IMR-90 (cell line): ENCODE measurements around the gene STRIP1. TPM values are rescaled to one million over a fixed set of nuclear protein-coding genes. Genes with fewer than 3 reads are reported as not detected.

Experiments used
- ATAC-seq: fragments of 200-7000 bp; cut with Tn5 transposase; 2 replicates; pipeline ENCODE4 v1.9.1; 2020; ENCODE audit warnings: low read depth, mild to moderate bottlenecking, moderate library complexity
- BruUV-seq: library from RNA; stranded (reverse); fragments of 400-500 nt; replicated peaks from 2 replicates; lab custom pipeline; 2021; lab: Mats Ljungman, UMichigan
- CTCF ChIA-PET: fragments of 300-600 bp; formaldehyde crosslinking; extraction: SDS; loops from one replicate; lab custom pipeline; 2021; ENCODE audit warnings: antibody characterized with exemption; lab: Yijun Ruan, JAX
- POLR2A ChIA-PET: fragments of 300-600 bp; sonication (Branson Sonifier 250); formaldehyde crosslinking; loops from one replicate; lab custom pipeline; 2022; ENCODE audit warnings: antibody characterized with exemption; ENCODE audit not compliant: unreplicated experiment; lab: Charles Lee
- DNase-seq: peaks from one replicate; pipeline ENCODE4 v3.0.0; 2013
- H2AFZ ChIP-seq: replicated peaks from 2 replicates; pipeline ENCODE3; 2013; ENCODE audit warnings: low read length, mild to moderate bottlenecking; ENCODE audit not compliant: poor library complexity
- H2AK5ac ChIP-seq: 2 replicates; pipeline ENCODE4 v1.6.1; 2013; ENCODE audit warnings: low read depth, low read length, inconsistent platforms
- H2AK9ac ChIP-seq: replicated peaks from 2 replicates; pipeline ENCODE3; 2013; ENCODE audit warnings: mild to moderate bottlenecking, low read depth, low read length, moderate library complexity; ENCODE audit not compliant: poor library complexity
- H2BK120ac ChIP-seq: 2 replicates; pipeline ENCODE4 v1.6.1; 2013; ENCODE audit warnings: low read depth, low read length, inconsistent platforms
- H2BK15ac ChIP-seq: 3 replicates; pipeline ENCODE4 v1.6.1; 2013; ENCODE audit warnings: low read depth, low read length, inconsistent platforms
- H2BK20ac ChIP-seq: 2 replicates; pipeline ENCODE4 v1.6.1; 2013; ENCODE audit warnings: low read depth, mild to moderate bottlenecking, inconsistent platforms, low read length, moderate library complexity
- H2BK5ac ChIP-seq: 2 replicates; pipeline ENCODE4 v1.6.1; 2013; ENCODE audit warnings: mild to moderate bottlenecking, low read depth, low read length, inconsistent platforms; ENCODE audit not compliant: poor library complexity, severe bottlenecking
- H3K14ac ChIP-seq: replicated peaks from 2 replicates; pipeline ENCODE4 v1.6.1; 2013; ENCODE audit warnings: low read depth, low read length, inconsistent platforms
- H3K18ac ChIP-seq: 2 replicates; pipeline ENCODE4 v1.6.1; 2013; ENCODE audit warnings: low read depth, low read length, control low read depth
- H3K23ac ChIP-seq: 2 replicates; pipeline ENCODE4 v1.6.1; 2013; ENCODE audit warnings: low read depth, low read length, inconsistent platforms
- H3K27ac ChIP-seq: 2 replicates; pipeline ENCODE4 v1.5.1; 2013; ENCODE audit warnings: mild to moderate bottlenecking, control low read depth, low read length; ENCODE audit not compliant: insufficient read depth
- H3K27me3 ChIP-seq: 2 replicates; pipeline ENCODE4 v1.6.1; 2013; ENCODE audit warnings: low read length; ENCODE audit not compliant: control insufficient read depth, insufficient read depth
- H3K36me3 ChIP-seq: 2 replicates; pipeline ENCODE4 v1.6.1; 2013; ENCODE audit warnings: low read length, mixed read lengths; ENCODE audit not compliant: control insufficient read depth, insufficient read depth
- H3K4ac ChIP-seq: 2 replicates; pipeline ENCODE4 v1.6.1; 2013; ENCODE audit warnings: low read depth, low read length, inconsistent platforms
- H3K4me1 ChIP-seq: 2 replicates; pipeline ENCODE4 v1.6.1; 2013; ENCODE audit warnings: low read length, mixed read lengths; ENCODE audit not compliant: control insufficient read depth, insufficient read depth
- H3K4me2 ChIP-seq: 2 replicates; pipeline ENCODE4 v1.6.1; 2013; ENCODE audit warnings: low read depth, mild to moderate bottlenecking, control low read depth, low read length, moderate library complexity
- H3K4me3 ChIP-seq: 2 replicates; pipeline ENCODE4 v1.5.1; 2013; ENCODE audit warnings: low read depth, mild to moderate bottlenecking, control low read depth, low read length, moderate library complexity; ENCODE audit not compliant: insufficient read depth
- H3K56ac ChIP-seq: 2 replicates; pipeline ENCODE4 v1.6.1; 2013; ENCODE audit warnings: low read length, inconsistent platforms; ENCODE audit not compliant: insufficient read depth; ENCODE audit errors: extremely low read depth
- H3K79me1 ChIP-seq, 2 experiments: 2 replicates each; pipeline ENCODE4 v1.6.1; 2013; ENCODE audit warnings: low read length in 2 of 2, inconsistent platforms in 1 of 2, low read depth in 1 of 2
- H3K9ac ChIP-seq: 2 replicates; pipeline ENCODE4 v1.6.1; 2013; ENCODE audit warnings: low read depth, low read length, control low read depth
- H3K9me1 ChIP-seq: 2 replicates; pipeline ENCODE4 v1.6.1; 2013; ENCODE audit warnings: low read length, inconsistent platforms; ENCODE audit not compliant: insufficient read depth
- H3K9me3 ChIP-seq: 2 replicates; pipeline ENCODE4 v1.6.1; 2013; ENCODE audit warnings: low read length; ENCODE audit not compliant: control insufficient read depth, insufficient read depth
- H4K20me1 ChIP-seq: 2 replicates; pipeline ENCODE4 v1.6.1; 2013; ENCODE audit warnings: low read length, inconsistent platforms; ENCODE audit not compliant: insufficient read depth
- H4K5ac ChIP-seq: 2 replicates; pipeline ENCODE4 v1.6.1; 2013; ENCODE audit warnings: mild to moderate bottlenecking, low read depth, low read length, control low read depth
- H4K8ac ChIP-seq, 2 experiments: 2 replicates each; pipeline ENCODE4 v1.6.1; 2013; ENCODE audit warnings: low read depth in 2 of 2, low read length in 2 of 2, control low read depth in 1 of 2, inconsistent platforms in 1 of 2
- H4K91ac ChIP-seq: 2 replicates; pipeline ENCODE4 v1.6.1; 2013; ENCODE audit warnings: low read depth, low read length, inconsistent platforms; ENCODE audit not compliant: insufficient read depth
- CEBPB ChIP-seq: IDR thresholded peaks from 2 replicates; pipeline ENCODE4 v1.6.1; 2012; ENCODE audit warnings: low read depth, low read length, improper control_type of control experiment
- CHD1 ChIP-seq: IDR thresholded peaks from 2 replicates; pipeline ENCODE4 v1.6.1; 2012; ENCODE audit warnings: low read depth, low read length, improper control_type of control experiment
- FOS ChIP-seq: fragments of 150-350 bp; IDR thresholded peaks from 2 replicates; pipeline ENCODE4 v1.6.1; 2016; ENCODE audit warnings: low read depth, low read length
- MAZ ChIP-seq: IDR thresholded peaks from 2 replicates; pipeline ENCODE4 v1.6.1; 2012; ENCODE audit warnings: low read depth, mild to moderate bottlenecking, low read length, improper control_type of control experiment, moderate library complexity, borderline replicate concordance
- NFE2L2 ChIP-seq: fragments of 150-350 bp; IDR thresholded peaks from 2 replicates; pipeline ENCODE4 v1.6.1; 2016; ENCODE audit warnings: low read depth, mild to moderate bottlenecking, low read length
- RCOR1 ChIP-seq: IDR thresholded peaks from 2 replicates; pipeline ENCODE4 v1.6.1; 2012; ENCODE audit warnings: mild to moderate bottlenecking, low read length, improper control_type of control experiment; ENCODE audit not compliant: insufficient replicate concordance
- RFX5 ChIP-seq: IDR thresholded peaks from 2 replicates; pipeline ENCODE4 v1.8.0; 2012; ENCODE audit warnings: low read depth, mild to moderate bottlenecking, low read length, moderate library complexity
- WGBS, 2 experiments: methylation state at CpG; one replicate each; pipeline versions ENCODE4 v1.1.5 to v1.1.7; 2013; ENCODE audit warnings: missing lambda C conversion rate in 2 of 2; ENCODE audit not compliant: insufficient read length in 1 of 2; ENCODE audit errors: extremely low coverage in 2 of 2; 5-methylcytosine and 5-hydroxymethylcytosine counted together
- dilution Hi-C: fragments of 300-500 bp; cut with HindIII; formaldehyde crosslinking; loops from one replicate; pipeline ENCODE4 v1.14.3; 2018; ENCODE audit warnings: low sequenced_read_pairs; ENCODE audit not compliant: unreplicated experiment
- in situ Hi-C: fragments of 300-500 bp; cut with MboI; formaldehyde crosslinking; loops from 3 replicates; pipeline ENCODE4 v1.14.3; 2019; ENCODE audit warnings: low sequenced_read_pairs, inconsistent platforms, mixed read lengths
- intact Hi-C: fragments of 100-400 bp; cut with micrococcal nuclease; formaldehyde crosslinking; loops from 2 replicates; pipeline ENCODE4 v1.10.0; 2022
- polyA plus RNA-seq, 3 experiments: library from polyadenylated mRNA; depleted of rRNA; stranded (reverse); fragments of >200 nt; gene quantifications; 2 replicates each; pipeline ENCODE4 v1.2.3, GENCODE V29; 2012; ENCODE audit warnings: low replicate concordance in 1 of 3
- total RNA-seq: library from RNA; depleted of rRNA; stranded (reverse); fragments of >200 nt; gene quantifications from 2 replicates; pipeline ENCODE4 v1.2.3, GENCODE V29; 2012

Gene STRIP1
- total and polyA plus RNA-seq, 2 of the 4 experiments (the other 2 are of a cell fraction), result 30.4 to 33.5 TPM

GRCh38 chr1:110060662-110061060, 26.2 kb downstream of the STRIP1 start:
- ChIA-PET POLR2A (no interaction called here), CTCF (interaction anchor here (1.4 kb wide), 1 partner anchor 10 kb away, joined by 3 read pairs; no protein-coding TSS in a partner anchor)
- in situ Hi-C loops (no loop called here), intact Hi-C loops (no loop called here), dilution Hi-C loops (no loop called here)
- H3K79me1 ChIP-seq, result peaks cover 0 to 23% of the 10 kb centered on the region in 2 experiments; a peak in 2 of 4 replicates
- H4K8ac ChIP-seq, result no peak overlapping the region
- WGBS, 2 experiments, result 93% methylated on average over 4 of the region's 7 CpGs; no CpG with 5 or more reads in 1 of the 2 experiments
- 0 out of 2 replicates have a peak, but pooled peaks cover 11% of the 10 kb centered on the region for H4K20me1 ChIP-seq
- H3K18ac ChIP-seq, result no peak overlapping the region
- no peak overlapping the region for H2BK15ac ChIP-seq
- H3K27ac ChIP-seq, result no peak overlapping the region
- no peak overlapping the region for H2BK5ac ChIP-seq
- no peak overlapping the region for H2BK120ac ChIP-seq
- peaks cover 25% of the 10 kb centered on the region for H3K36me3 ChIP-seq
- H3K9me3 ChIP-seq, result no peaks in the 10 kb centered on the region
- H2AFZ ChIP-seq, result no peak overlapping the region
- no peak overlapping the region for H2AK9ac ChIP-seq
- ATAC-seq, result no peak
- H2BK20ac ChIP-seq, result no peak overlapping the region
- H3K4ac ChIP-seq, result no peak overlapping the region
- no peak for TF ChIP-seq CHD1
- TF ChIP-seq CEBPB, result no peak
- TF ChIP-seq MAZ, result no peak
- no peak for TF ChIP-seq RFX5
- TF ChIP-seq RCOR1, result no peak
- TF ChIP-seq FOS, result no peak
- no peak for TF ChIP-seq NFE2L2
- H3K4me3 ChIP-seq, result no peak overlapping the region
- peaks cover under 1% of the 10 kb centered on the region; the same call in 1 of the 2 replicates for H3K27me3 ChIP-seq
- DNase-seq, result no peak
- no peak overlapping the region for H3K14ac ChIP-seq
- H3K4me1 ChIP-seq, result peaks cover 16% of the 10 kb centered on the region
- H3K56ac ChIP-seq, result no peak overlapping the region
- H3K9ac ChIP-seq, result no peak overlapping the region
- no peak overlapping the region for H3K4me2 ChIP-seq
- H3K9me1 ChIP-seq, result peaks cover 14% of the 10 kb centered on the region
- no peak overlapping the region for H2AK5ac ChIP-seq
- BruUV-seq, result no TSS peak
- H3K23ac ChIP-seq, result no peak overlapping the region
- H4K5ac ChIP-seq, result no peak overlapping the region
- H4K91ac ChIP-seq, result no peak overlapping the region
